ENCODE data around the gene ADARB1.

- TF ChIP-seq CTCF (conservative IDR thresholded peaks at IDR 0.05; ENCODE audit: low read depth, low read length): no peak
- no peak for TF ChIP-seq EZH2phosphoT487 (IDR thresholded peaks at IDR 0.05; ENCODE audit: borderline replicate concordance, low read length)
Measured at GRCh38 chr21:45149021-45149420, 74.6 kb downstream of the ADARB1 start.

Data from PC-3 (cell line).